Measurements from ENCODE around the gene LGALS3. TPM values are rescaled to one million over a fixed set of nuclear protein-coding genes. Genes with fewer than 3 reads are reported as not detected.

LGALS3 gene
- total RNA-seq, 1 experiment from 2014 or later: 1.9 TPM

DNA sequence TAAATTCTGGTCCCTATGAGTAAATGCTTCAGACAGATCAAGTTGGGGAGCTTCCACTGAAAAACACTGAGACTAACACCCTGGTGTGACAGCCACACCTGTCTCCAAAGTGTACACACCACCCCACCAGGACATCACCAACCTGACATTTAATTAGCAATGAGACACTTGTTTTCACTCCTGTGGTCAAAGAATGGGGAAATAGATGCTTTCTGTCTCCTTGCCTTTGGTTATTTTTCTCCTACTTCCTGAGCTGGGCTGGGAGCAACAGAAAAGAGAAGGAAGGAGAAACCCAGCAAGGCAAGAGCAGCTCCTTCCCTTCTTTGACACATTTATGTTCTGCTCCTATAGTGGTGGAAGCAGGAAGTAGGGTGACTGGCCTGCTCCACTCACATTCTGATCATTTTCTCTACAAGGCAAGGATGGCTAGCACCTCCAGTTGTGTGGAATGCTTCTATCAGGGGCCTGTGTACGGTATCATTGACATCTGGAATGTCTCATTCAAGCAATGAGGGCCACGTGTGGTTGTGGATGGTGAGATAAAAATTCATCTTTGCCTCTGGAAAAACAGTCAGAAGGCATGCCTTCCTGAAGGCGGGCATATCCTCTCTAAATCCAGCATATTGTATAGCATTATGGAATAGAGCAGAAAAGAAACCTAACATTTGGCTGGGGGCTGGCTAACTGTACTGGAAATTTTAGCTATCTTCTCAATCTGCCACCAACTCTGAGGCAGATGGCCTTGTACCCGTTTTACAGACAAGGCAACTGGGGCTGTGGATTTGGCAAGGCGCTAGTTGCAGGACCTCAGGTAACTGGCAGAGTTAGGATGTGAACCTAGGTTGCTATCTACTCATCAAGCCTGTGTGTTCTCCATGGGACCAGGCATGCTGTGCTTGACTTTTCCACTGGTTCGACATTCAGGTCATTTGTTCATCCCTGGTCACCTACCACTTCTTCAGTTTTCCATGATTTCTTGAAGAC, 24.8 kb upstream of the LGALS3 start:
- H3K36me3 ChIP-seq: no peaks in the 10 kb centered on the region
- DNase-seq: no peak
- H3K4me1 ChIP-seq: peaks cover 20% of the 10 kb centered on the region
- H3K4me3 ChIP-seq: no peak overlapping the region
- H3K27me3 ChIP-seq: no peaks in the 10 kb centered on the region
- peak overlapping the region; percentile 60 for H3K27ac ChIP-seq
- no peaks in the 10 kb centered on the region; the same call in 1 of the 2 replicates for H3K9me3 ChIP-seq (replicated peaks)

GRCh38 chr14:55105991-55106390, 23.1 kb upstream of the LGALS3 start:
- no peak overlapping the region for H3K27ac ChIP-seq
- no peak for DNase-seq
- no peaks in the 10 kb centered on the region for H3K27me3 ChIP-seq
- no peaks in the 10 kb centered on the region for H3K36me3 ChIP-seq
- no peaks in the 10 kb centered on the region; the same call in 1 of the 2 replicates for H3K9me3 ChIP-seq (replicated peaks)
- H3K4me3 ChIP-seq: no peak overlapping the region
- H3K4me1 ChIP-seq: peaks cover 20% of the 10 kb centered on the region

- peaks cover 19% of the 10 kb centered on the region for H3K4me1 ChIP-seq
- no peaks in the 10 kb centered on the region; the same call in 1 of the 2 replicates for H3K9me3 ChIP-seq (replicated peaks)
- DNase-seq: peak; percentile 72 to 76
- no peaks in the 10 kb centered on the region for H3K27me3 ChIP-seq
- no peaks in the 10 kb centered on the region for H3K36me3 ChIP-seq
- H3K4me3 ChIP-seq: peak overlapping the region; percentile 37
- peak overlapping the region; percentile 93 for H3K27ac ChIP-seq
Observed at GRCh38 chr14:55107766-55108554, 21.1 kb upstream of the LGALS3 start.

- Histone ChIP-seq H3K9me3 (replicated peaks) (no peaks in the 10 kb centered on the region), H3K4me3 (no peak overlapping the region), H3K27ac (no peak overlapping the region), H3K4me1 (peaks cover 8% of the 10 kb centered on the region), H3K36me3 (no peaks in the 10 kb centered on the region), H3K27me3 (no peaks in the 10 kb centered on the region)
- peak in 1 of 2 experiments; percentile 20 for DNase-seq
Observed at GRCh38 chr14:55109836-55110235, 19.2 kb upstream of the LGALS3 start.

DNA sequence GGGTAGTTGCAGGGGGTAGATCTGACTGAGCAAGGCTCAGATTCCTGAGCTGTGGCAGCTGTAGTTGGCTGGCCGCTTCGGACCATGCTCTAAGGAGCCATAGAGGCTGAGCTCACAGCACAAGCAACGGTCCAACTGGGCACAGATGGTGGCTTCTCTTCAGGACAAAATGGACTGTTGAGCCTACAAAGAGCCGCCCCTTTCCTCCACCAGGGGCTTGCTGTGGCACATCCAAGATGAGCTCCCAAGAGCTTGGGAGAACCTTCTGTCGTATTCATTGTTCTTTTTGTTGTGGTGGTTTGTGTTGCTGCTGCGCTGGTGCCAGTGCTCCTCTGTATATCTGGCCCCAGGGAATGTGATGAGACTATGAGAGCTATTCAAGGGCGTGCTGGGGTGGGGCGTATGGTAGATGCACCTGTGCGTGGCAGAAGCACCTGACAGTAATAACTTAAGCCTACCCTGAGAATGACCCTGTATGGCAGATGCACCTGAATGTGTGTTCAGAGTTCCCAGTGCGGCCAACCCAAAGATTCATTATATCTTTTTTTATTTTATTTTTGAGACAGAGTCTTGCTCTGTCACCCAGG, 17.8 kb upstream of the LGALS3 start:
- no peak for DNase-seq
- Histone ChIP-seq H3K4me3 (no peak overlapping the region), H3K9me3 (replicated peaks) (no peaks in the 10 kb centered on the region), H3K4me1 (peaks cover 8% of the 10 kb centered on the region), H3K36me3 (no peaks in the 10 kb centered on the region), H3K27ac (no peak overlapping the region), H3K27me3 (no peaks in the 10 kb centered on the region)

DNA sequence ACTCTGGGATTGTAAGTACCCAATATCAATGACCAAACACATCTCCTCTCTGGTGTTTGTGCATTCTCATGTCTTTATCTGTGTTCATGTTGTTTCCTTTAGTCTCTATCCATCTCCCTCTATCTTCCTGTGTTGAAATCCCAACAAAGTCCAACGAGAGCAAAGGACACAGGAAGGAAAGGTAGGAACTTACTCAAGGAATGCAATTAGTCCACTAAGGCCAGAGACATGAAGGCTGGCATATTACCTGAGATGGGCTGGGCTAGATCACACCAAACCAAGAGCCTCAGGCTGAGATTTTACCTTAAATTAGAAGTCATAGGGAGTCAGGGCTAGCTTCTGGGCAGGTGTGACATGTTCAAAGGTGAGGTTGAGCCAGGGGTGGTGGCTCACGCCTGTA, 14.3 kb upstream of the LGALS3 start:
- Histone ChIP-seq H3K4me1 (peaks cover 6% of the 10 kb centered on the region; the same call in 1 of the 2 replicates), H3K4me3 (no peak overlapping the region), H3K9me3 (replicated peaks) (no peaks in the 10 kb centered on the region), H3K36me3 (no peaks in the 10 kb centered on the region), H3K27ac (no peak overlapping the region), H3K27me3 (no peaks in the 10 kb centered on the region)
- DNase-seq: no peak

GRCh38 chr14:55115460-55115859, 13.6 kb upstream of the LGALS3 start:
- no peaks in the 10 kb centered on the region for H3K27me3 ChIP-seq
- no peak overlapping the region for H3K27ac ChIP-seq

GRCh38 chr14:55115861-55116245, 13.2 kb upstream of the LGALS3 start:
- Histone ChIP-seq H3K27ac (no peak overlapping the region), H3K36me3 (no peaks in the 10 kb centered on the region), H3K4me3 (no peak overlapping the region), H3K27me3 (no peaks in the 10 kb centered on the region), H3K9me3 (replicated peaks) (no peaks in the 10 kb centered on the region), H3K4me1 (peaks cover 6% of the 10 kb centered on the region; the same call in 1 of the 2 replicates)
- DNase-seq: no peak

More at GRCh38 chr14:55115460-55115859, 13.6 kb upstream of the LGALS3 start:
- H3K4me3 ChIP-seq: no peak overlapping the region
- peaks cover 6% of the 10 kb centered on the region; the same call in 1 of the 2 replicates for H3K4me1 ChIP-seq
- no peak for DNase-seq
- H3K36me3 ChIP-seq: no peaks in the 10 kb centered on the region
- no peaks in the 10 kb centered on the region for H3K9me3 ChIP-seq (replicated peaks)

GRCh38 chr14:55116246-55117030, 12.6 kb upstream of the LGALS3 start:
- Histone ChIP-seq H3K27ac (no peak overlapping the region), H3K36me3 (no peaks in the 10 kb centered on the region), H3K9me3 (replicated peaks) (no peaks in the 10 kb centered on the region), H3K4me3 (no peak overlapping the region), H3K27me3 (no peaks in the 10 kb centered on the region), H3K4me1 (peaks cover 6% of the 10 kb centered on the region; the same call in 1 of the 2 replicates)
- peak in 1 of 2 experiments; percentile 52 for DNase-seq

DNA sequence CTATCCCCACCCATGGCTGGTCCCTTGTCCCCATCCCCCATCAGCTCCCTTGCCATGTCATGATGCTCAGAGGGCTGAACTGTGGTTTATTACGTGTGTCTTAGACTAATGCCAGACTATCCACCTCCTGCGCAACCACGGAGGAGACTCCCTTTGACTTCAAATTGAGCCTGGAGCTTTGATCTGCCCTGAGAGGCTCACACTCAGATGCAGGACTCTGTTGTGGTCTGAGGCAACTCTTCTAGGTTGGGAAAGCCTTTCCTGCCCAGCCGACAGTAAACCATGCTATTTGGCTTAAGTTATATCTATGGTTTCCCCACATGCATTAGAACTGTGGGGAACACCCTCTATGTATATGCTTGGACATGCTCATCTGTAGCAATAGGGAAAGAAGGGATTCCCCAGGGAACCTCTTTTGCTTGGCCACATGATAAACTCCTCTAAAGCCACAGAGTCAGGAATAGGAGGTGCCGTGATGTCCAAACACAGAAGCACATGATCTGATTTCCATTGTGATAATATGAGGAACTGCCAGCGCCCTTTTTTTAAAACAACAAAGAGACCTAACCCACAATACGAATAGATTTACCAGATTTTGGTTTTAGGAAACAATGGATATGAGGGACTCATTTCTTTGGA, 11.1 kb upstream of the LGALS3 start:
- H3K9me3 ChIP-seq (replicated peaks): no peaks in the 10 kb centered on the region
- H3K36me3 ChIP-seq: no peaks in the 10 kb centered on the region
- DNase-seq: no peak
- H3K27me3 ChIP-seq: no peaks in the 10 kb centered on the region
- no peak overlapping the region for H3K27ac ChIP-seq
- H3K4me3 ChIP-seq: no peak overlapping the region
- peaks cover 8% of the 10 kb centered on the region; the same call in 1 of the 2 replicates for H3K4me1 ChIP-seq

DNA sequence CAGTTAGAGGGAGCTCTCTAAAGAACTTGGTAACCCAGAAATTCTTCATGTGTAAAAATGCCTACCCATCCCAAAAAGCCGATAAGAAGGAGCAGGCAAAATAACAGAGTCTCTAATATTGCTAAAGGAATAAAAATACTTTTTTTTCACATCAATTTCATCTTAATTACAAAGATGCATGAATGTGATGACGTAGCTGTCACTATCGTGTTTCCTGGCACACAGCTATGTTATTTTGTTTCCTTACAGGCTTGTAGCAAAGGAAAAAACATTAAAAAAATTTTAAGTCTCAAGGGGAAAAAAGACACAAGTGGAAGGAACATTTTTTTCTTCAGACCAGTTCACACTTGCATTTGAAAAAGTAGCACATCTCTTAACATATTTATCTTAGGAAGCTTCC, 10.3 kb upstream of the LGALS3 start:
- no peaks in the 10 kb centered on the region for H3K36me3 ChIP-seq
- no peaks in the 10 kb centered on the region for H3K9me3 ChIP-seq (replicated peaks)
- no peaks in the 10 kb centered on the region for H3K27me3 ChIP-seq
- no peak for DNase-seq
- H3K27ac ChIP-seq: no peak overlapping the region
- no peak overlapping the region for H3K4me3 ChIP-seq
- H3K4me1 ChIP-seq: peaks cover 8% of the 10 kb centered on the region; the same call in 1 of the 2 replicates

DNA sequence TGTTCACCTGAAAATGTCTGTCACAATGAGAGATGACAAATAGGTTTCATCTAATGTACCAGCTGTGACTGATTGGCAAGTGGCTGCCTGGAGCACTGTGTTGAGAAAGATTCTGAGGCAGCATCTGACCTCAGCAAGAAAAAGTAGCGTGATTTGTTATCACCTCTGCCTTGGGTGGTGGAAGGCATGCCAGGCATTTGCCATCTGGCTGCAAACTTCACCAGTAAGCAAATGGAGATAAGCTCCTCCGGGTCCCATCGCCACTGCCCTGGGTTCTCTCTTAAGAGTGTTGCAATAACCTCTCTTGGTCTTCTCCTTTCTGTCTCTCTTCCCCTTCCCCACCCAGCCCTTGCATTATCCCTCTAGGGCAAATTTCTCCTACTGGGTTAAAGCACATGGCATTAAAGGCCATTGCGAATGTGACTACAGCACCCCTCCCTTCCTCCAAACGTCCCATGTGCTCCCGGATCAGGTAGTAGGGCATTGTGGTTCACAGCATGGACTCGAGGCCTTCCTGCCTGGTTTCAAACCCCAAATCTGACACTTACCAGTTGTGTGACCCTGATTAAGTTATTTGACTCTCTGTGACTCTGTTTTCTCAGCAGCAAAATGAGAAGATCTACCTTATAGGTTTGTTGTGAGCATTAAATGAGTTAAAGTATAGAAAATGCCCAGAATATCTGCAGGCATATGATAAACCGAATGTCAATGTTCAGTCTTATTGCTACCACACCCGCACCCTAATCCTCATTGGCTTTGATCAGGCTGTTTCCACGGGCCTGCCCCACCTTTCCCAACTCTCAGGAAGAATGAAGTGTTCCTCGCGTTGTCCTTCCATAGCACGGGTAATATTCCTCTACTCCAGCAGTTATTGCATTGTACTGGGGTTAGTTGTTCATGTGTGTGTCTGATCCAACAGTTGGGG, 8.2 kb upstream of the LGALS3 start:
- DNase-seq: no peak
- Histone ChIP-seq H3K4me3 (no peak overlapping the region), H3K27ac (no peak overlapping the region), H3K9me3 (replicated peaks) (no peaks in the 10 kb centered on the region), H3K4me1 (peaks cover 8% of the 10 kb centered on the region; the same call in 1 of the 2 replicates), H3K27me3 (no peaks in the 10 kb centered on the region), H3K36me3 (no peaks in the 10 kb centered on the region)

Measured in SJCRH30 (cell line).